ENCODE results near the gene CLBA1.

GRCh38 chr14:104974146-104974541 lies 11.4 kb upstream of the CLBA1 start:
- TF ChIP-seq, protein P1, sequence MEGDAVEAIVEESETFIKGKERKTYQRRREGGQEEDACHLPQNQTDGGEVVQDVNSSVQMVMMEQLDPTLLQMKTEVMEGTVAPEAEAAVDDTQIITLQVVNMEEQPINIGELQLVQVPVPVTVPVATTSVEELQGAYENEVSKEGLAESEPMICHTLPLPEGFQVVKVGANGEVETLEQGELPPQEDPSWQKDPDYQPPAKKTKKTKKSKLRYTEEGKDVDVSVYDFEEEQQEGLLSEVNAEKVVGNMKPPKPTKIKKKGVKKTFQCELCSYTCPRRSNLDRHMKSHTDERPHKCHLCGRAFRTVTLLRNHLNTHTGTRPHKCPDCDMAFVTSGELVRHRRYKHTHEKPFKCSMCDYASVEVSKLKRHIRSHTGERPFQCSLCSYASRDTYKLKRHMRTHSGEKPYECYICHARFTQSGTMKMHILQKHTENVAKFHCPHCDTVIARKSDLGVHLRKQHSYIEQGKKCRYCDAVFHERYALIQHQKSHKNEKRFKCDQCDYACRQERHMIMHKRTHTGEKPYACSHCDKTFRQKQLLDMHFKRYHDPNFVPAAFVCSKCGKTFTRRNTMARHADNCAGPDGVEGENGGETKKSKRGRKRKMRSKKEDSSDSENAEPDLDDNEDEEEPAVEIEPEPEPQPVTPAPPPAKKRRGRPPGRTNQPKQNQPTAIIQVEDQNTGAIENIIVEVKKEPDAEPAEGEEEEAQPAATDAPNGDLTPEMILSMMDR (IDR thresholded peaks at IDR 0.05), result no peak
- no peak for TF ChIP-seq POLR2A (IDR thresholded peaks at IDR 0.05)

Measured in heart left ventricle (tissue), 13 donors.